HEK293 (cell line): ENCODE measurements around the gene MSANTD2.
A peak's percentile ranks its signal among the peaks of the same experiment; 100 is the strongest.

Experiments
- BCL11B ChIP-seq: fragments of 450-650 bp; formaldehyde crosslinking; IDR thresholded peaks from 2 replicates; pipeline ENCODE4 v1.5.1; 2016; ENCODE audit warnings: low read depth, missing biosample characterization, missing genetic modification characterization
- GFI1B ChIP-seq: fragments of 450-650 bp; formaldehyde crosslinking; IDR thresholded peaks from 2 replicates; pipeline ENCODE4 v1.5.1; 2016; ENCODE audit warnings: missing biosample characterization, missing genetic modification characterization
- KLF16 ChIP-seq: fragments of 450-650 bp; formaldehyde crosslinking; IDR thresholded peaks from 2 replicates; pipeline ENCODE4 v1.5.1; 2017; ENCODE audit warnings: missing biosample characterization, missing genetic modification characterization
- MYNN ChIP-seq: fragments of 450-650 bp; formaldehyde crosslinking; IDR thresholded peaks from 2 replicates; pipeline ENCODE4 v1.5.1; 2016; ENCODE audit warnings: missing biosample characterization, missing genetic modification characterization, borderline replicate concordance
- OSR2 ChIP-seq: fragments of 450-650 bp; formaldehyde crosslinking; IDR thresholded peaks from 2 replicates; pipeline ENCODE4 v1.5.1; 2016; ENCODE audit warnings: missing biosample characterization, missing genetic modification characterization
- OVOL3 ChIP-seq: fragments of 450-650 bp; formaldehyde crosslinking; IDR thresholded peaks from 2 replicates; pipeline ENCODE4 v1.5.1; 2016; ENCODE audit warnings: missing biosample characterization, missing genetic modification characterization
- PRDM1 ChIP-seq: fragments of 450-650 bp; formaldehyde crosslinking; IDR thresholded peaks from 2 replicates; pipeline ENCODE4; 2016; ENCODE audit warnings: missing biosample characterization, missing genetic modification characterization
- PRDM4 ChIP-seq: fragments of 450-650 bp; formaldehyde crosslinking; IDR thresholded peaks from 2 replicates; pipeline ENCODE4 v1.5.1; 2017; ENCODE audit warnings: missing biosample characterization, missing genetic modification characterization
- REPIN1 ChIP-seq: fragments of 450-650 bp; formaldehyde crosslinking; IDR thresholded peaks from 2 replicates; pipeline ENCODE4 v1.5.1; 2017; ENCODE audit warnings: missing biosample characterization, missing genetic modification characterization, low read depth
- SP2 ChIP-seq: fragments of 450-650 bp; formaldehyde crosslinking; IDR thresholded peaks from 2 replicates; pipeline ENCODE4 v1.5.1; 2016; ENCODE audit warnings: missing biosample characterization, missing genetic modification characterization
- SP7 ChIP-seq: fragments of 450-650 bp; formaldehyde crosslinking; IDR thresholded peaks from 2 replicates; pipeline ENCODE4 v1.5.1; 2016; ENCODE audit warnings: missing biosample characterization, missing genetic modification characterization
- ZNF146 ChIP-seq: fragments of 450-650 bp; formaldehyde crosslinking; IDR thresholded peaks from 2 replicates; pipeline ENCODE4 v1.5.1; 2016; ENCODE audit warnings: missing biosample characterization, missing genetic modification characterization
- ZNF18 ChIP-seq: fragments of 450-650 bp; formaldehyde crosslinking; IDR thresholded peaks from 2 replicates; pipeline ENCODE4 v1.5.1; 2016; ENCODE audit warnings: missing biosample characterization, missing genetic modification characterization
- ZNF19 ChIP-seq: fragments of 450-650 bp; formaldehyde crosslinking; IDR thresholded peaks from 2 replicates; pipeline ENCODE4; 2016; ENCODE audit warnings: missing biosample characterization, missing genetic modification characterization, low read depth
- ZNF24 ChIP-seq: fragments of 450-650 bp; formaldehyde crosslinking; IDR thresholded peaks from 2 replicates; pipeline ENCODE4 v1.5.1; 2016; ENCODE audit warnings: missing biosample characterization, missing genetic modification characterization
- ZNF26 ChIP-seq: fragments of 450-650 bp; formaldehyde crosslinking; IDR thresholded peaks from 2 replicates; pipeline ENCODE4 v1.5.1; 2016; ENCODE audit warnings: missing biosample characterization, missing genetic modification characterization
- ZNF266 ChIP-seq: fragments of 450-650 bp; formaldehyde crosslinking; IDR thresholded peaks from 2 replicates; pipeline ENCODE4 v1.5.1; 2016; ENCODE audit warnings: missing biosample characterization, missing genetic modification characterization, low read depth
- ZNF311 ChIP-seq: fragments of 450-650 bp; formaldehyde crosslinking; IDR thresholded peaks from 2 replicates; pipeline ENCODE4 v1.5.1; 2017; ENCODE audit warnings: missing biosample characterization, missing genetic modification characterization, borderline replicate concordance
- ZNF335 ChIP-seq: fragments of 450-650 bp; formaldehyde crosslinking; conservative IDR thresholded peaks from 2 replicates; pipeline ENCODE4 v1.5.1; 2016; ENCODE audit warnings: missing biosample characterization, missing genetic modification characterization
- ZNF350 ChIP-seq: fragments of 450-650 bp; formaldehyde crosslinking; IDR thresholded peaks from 2 replicates; pipeline ENCODE4 v1.5.0; 2017; ENCODE audit warnings: missing biosample characterization, mild to moderate bottlenecking, missing genetic modification characterization
- ZNF501 ChIP-seq: fragments of 450-650 bp; formaldehyde crosslinking; IDR thresholded peaks from 2 replicates; pipeline ENCODE4 v1.5.1; 2016; ENCODE audit warnings: missing biosample characterization, missing genetic modification characterization
- ZNF664 ChIP-seq: fragments of 450-650 bp; formaldehyde crosslinking; IDR thresholded peaks from 2 replicates; pipeline ENCODE4 v1.5.1; 2016; ENCODE audit warnings: missing biosample characterization, missing genetic modification characterization
- ZNF707 ChIP-seq: fragments of 450-650 bp; formaldehyde crosslinking; IDR thresholded peaks from 2 replicates; pipeline ENCODE4 v1.5.1; 2016; ENCODE audit warnings: missing biosample characterization, missing genetic modification characterization
- TF ChIP-seq, protein P1 (sequence below): fragments of 450-650 bp; formaldehyde crosslinking; IDR thresholded peaks from 2 replicates; pipeline ENCODE4 v1.5.1; 2016; ENCODE audit warnings: missing biosample characterization, missing genetic modification characterization
- TF ChIP-seq, protein P2 (sequence below): fragments of 450-650 bp; formaldehyde crosslinking; IDR thresholded peaks from 2 replicates; pipeline ENCODE4 v1.5.1; 2016; ENCODE audit warnings: missing biosample characterization, missing genetic modification characterization
- TF ChIP-seq, protein P3 (sequence below): fragments of 450-650 bp; formaldehyde crosslinking; IDR thresholded peaks from 2 replicates; pipeline ENCODE4 v1.5.1; 2017; ENCODE audit warnings: missing biosample characterization, missing genetic modification characterization

The MSANTD2 gene

DNA sequence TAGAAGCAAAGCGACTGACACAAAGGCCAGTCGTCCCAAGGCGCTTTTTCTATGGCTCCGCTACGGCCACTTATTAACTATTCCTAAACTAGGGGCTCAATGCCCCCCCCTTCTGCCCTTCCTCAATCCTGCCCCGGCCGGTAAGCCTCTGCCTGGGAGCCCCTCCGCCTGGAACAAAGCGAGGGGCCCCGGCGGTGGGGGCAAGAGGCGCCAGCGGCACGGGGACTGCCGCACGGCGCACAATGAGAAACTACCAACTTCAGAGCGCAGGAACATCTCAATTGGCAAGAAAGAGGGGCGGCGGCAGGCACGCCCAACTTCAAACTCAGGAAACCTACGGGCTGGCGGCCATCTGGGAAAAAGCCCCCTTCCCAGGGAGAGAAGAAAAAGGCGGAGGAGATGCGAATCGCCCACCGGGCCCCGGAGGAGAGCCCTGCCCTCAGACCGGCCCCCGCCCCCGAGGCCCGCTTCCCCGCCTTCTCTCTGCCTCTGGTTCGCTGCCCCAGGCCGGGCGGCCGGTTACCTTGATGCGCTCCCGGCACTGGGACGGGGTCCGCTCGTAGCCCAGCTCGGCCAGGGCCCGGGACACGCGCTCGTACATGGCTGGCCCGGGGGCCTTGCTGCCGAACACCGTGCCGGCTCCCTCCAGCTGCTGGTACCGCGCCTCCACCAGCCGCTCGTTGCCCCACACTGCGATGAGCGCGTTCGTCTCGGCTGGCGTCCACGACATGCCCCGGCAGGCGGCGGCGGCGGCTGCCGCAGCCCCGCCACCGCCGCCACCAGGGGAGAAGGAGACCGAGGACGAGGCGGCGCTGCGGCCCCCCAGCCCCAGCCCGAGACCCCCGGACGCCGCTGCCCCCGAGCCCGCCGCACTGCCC is 619 bp downstream of the MSANTD2 start (continued):
- TF ChIP-seq PRDM4 (no peak), ZNF350 (tag by site-specific recombination) (no peak), ZNF311 (no peak), GFI1B (tag by site-specific recombination) (no peak), SP7 (tag by site-specific recombination) (no peak), KLF16 (tag by site-specific recombination) (peak; percentile 33; the same call in 1 of the 2 replicates), PRDM1 (tag by site-specific recombination) (no peak), ZNF266 (no peak), ZNF19 (tag by site-specific recombination) (no peak), MYNN (no peak), ZNF26 (tag by site-specific recombination) (no peak), BCL11B (tag by site-specific recombination) (no peak), SP2 (peak; percentile 64), ZNF24 (tag by site-specific recombination) (no peak), ZNF18 (tag by site-specific recombination) (no peak), OSR2 (tag by site-specific recombination) (no peak), ZNF335 (tag by site-specific recombination) (peak; percentile 54), ZNF146 (no peak), ZNF501 (tag by site-specific recombination) (no peak), REPIN1 (no peak), ZNF664 (tag by site-specific recombination) (no peak), ZNF707 (no peak), OVOL3 (tag by site-specific recombination) (no peak)
- TF ChIP-seq, protein P1, sequence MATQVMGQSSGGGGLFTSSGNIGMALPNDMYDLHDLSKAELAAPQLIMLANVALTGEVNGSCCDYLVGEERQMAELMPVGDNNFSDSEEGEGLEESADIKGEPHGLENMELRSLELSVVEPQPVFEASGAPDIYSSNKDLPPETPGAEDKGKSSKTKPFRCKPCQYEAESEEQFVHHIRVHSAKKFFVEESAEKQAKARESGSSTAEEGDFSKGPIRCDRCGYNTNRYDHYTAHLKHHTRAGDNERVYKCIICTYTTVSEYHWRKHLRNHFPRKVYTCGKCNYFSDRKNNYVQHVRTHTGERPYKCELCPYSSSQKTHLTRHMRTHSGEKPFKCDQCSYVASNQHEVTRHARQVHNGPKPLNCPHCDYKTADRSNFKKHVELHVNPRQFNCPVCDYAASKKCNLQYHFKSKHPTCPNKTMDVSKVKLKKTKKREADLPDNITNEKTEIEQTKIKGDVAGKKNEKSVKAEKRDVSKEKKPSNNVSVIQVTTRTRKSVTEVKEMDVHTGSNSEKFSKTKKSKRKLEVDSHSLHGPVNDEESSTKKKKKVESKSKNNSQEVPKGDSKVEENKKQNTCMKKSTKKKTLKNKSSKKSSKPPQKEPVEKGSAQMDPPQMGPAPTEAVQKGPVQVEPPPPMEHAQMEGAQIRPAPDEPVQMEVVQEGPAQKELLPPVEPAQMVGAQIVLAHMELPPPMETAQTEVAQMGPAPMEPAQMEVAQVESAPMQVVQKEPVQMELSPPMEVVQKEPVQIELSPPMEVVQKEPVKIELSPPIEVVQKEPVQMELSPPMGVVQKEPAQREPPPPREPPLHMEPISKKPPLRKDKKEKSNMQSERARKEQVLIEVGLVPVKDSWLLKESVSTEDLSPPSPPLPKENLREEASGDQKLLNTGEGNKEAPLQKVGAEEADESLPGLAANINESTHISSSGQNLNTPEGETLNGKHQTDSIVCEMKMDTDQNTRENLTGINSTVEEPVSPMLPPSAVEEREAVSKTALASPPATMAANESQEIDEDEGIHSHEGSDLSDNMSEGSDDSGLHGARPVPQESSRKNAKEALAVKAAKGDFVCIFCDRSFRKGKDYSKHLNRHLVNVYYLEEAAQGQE, result no peak
- TF ChIP-seq, protein P2, sequence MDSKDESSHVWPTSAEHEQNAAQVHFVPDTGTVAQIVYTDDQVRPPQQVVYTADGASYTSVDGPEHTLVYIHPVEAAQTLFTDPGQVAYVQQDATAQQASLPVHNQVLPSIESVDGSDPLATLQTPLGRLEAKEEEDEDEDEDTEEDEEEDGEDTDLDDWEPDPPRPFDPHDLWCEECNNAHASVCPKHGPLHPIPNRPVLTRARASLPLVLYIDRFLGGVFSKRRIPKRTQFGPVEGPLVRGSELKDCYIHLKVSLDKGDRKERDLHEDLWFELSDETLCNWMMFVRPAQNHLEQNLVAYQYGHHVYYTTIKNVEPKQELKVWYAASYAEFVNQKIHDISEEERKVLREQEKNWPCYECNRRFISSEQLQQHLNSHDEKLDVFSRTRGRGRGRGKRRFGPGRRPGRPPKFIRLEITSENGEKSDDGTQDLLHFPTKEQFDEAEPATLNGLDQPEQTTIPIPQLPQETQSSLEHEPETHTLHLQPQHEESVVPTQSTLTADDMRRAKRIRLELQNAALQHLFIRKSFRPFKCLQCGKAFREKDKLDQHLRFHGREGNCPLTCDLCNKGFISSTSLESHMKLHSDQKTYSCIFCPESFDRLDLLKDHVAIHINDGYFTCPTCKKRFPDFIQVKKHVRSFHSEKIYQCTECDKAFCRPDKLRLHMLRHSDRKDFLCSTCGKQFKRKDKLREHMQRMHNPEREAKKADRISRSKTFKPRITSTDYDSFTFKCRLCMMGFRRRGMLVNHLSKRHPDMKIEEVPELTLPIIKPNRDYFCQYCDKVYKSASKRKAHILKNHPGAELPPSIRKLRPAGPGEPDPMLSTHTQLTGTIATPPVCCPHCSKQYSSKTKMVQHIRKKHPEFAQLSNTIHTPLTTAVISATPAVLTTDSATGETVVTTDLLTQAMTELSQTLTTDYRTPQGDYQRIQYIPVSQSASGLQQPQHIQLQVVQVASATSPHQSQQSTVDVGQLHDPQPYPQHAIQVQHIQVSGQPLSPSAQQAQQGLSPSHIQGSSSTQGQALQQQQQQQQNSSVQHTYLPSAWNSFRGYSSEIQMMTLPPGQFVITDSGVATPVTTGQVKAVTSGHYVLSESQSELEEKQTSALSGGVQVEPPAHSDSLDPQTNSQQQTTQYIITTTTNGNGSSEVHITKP (tag by site-specific recombination), result peak; percentile 85
- TF ChIP-seq, protein P3, sequence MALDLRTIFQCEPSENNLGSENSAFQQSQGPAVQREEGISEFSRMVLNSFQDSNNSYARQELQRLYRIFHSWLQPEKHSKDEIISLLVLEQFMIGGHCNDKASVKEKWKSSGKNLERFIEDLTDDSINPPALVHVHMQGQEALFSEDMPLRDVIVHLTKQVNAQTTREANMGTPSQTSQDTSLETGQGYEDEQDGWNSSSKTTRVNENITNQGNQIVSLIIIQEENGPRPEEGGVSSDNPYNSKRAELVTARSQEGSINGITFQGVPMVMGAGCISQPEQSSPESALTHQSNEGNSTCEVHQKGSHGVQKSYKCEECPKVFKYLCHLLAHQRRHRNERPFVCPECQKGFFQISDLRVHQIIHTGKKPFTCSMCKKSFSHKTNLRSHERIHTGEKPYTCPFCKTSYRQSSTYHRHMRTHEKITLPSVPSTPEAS (tag by site-specific recombination), result no peak
